GM10248 (cell line): ENCODE measurements around the gene INTS13.

ENCODE experiments used
- CTCF ChIA-PET: fragments of 300-600 bp; sonication (Branson Sonifier 250); formaldehyde crosslinking; extraction: SDS; loops from one replicate; lab custom pipeline; 2021; ENCODE audit warnings: antibody characterized with exemption; lab: Yijun Ruan, JAX
- POLR2A ChIA-PET: fragments of 350-650 bp; sonication (Branson Sonifier 250); formaldehyde crosslinking; extraction: SDS; loops from one replicate; lab custom pipeline; 2020; ENCODE audit warnings: antibody characterized with exemption; lab: Yijun Ruan, JAX
- DNase-seq: peaks from one replicate; pipeline ENCODE4 v3.0.0; 2012; ENCODE audit errors: extremely low spot score
- CTCF ChIP-seq: IDR thresholded peaks from 2 replicates; pipeline ENCODE4 v1.5.1; 2012; ENCODE audit warnings: mild to moderate bottlenecking, low read depth; ENCODE audit errors: extremely low read depth, missing control alignments, control extremely low read depth

INTS13 gene

GRCh38 chr12:26937863-26938700, at the start of gene INTS13, which contains the start of gene FGFR1OP2:
Gene INTS13 (minus strand): TSS chr12:26937981. CDS start chr12:26936803, 1,178 bp downstream.
Gene FGFR1OP2 (plus strand): TSS chr12:26938470. CDS start chr12:26954159, 15,689 bp downstream.
- DNase-seq: peak; percentile 95
- CTCF ChIA-PET: interaction anchor here (1.2 kb wide), 1 partner anchor 34 kb away, joined by 3 read pairs; no protein-coding TSS in a partner anchor
- POLR2A ChIA-PET: no interaction called here
- TF ChIP-seq CTCF: no peak

GRCh38 chr12:26982866-26983265, 45.1 kb upstream of the INTS13 start:
- POLR2A ChIA-PET: no interaction called here
- CTCF ChIA-PET: interaction anchor here (2.5 kb wide), 1 partner anchor 14 kb away, joined by 8 read pairs; no protein-coding TSS in a partner anchor
- no peak for DNase-seq
- TF ChIP-seq CTCF: no peak

GRCh38 chr12:26979733-26980132, 42.0 kb upstream of the INTS13 start:
- POLR2A ChIA-PET: no interaction called here

GRCh38 chr12:26978801-26979200, 41.0 kb upstream of the INTS13 start:
- DNase-seq: no peak
- ChIA-PET POLR2A (no interaction called here), CTCF (interaction anchor here (1.0 to 2.0 kb wide), 3 partner anchors 43 to 406 kb away, joined by 3 to 7 read pairs (median 3); no protein-coding TSS in a partner anchor)
- TF ChIP-seq CTCF: no peak

More at GRCh38 chr12:26979733-26980132, 42.0 kb upstream of the INTS13 start:
- CTCF ChIA-PET: interaction anchor here (2.6 kb wide), 1 partner anchor 94 kb away, joined by 6 read pairs; no protein-coding TSS in a partner anchor
- TF ChIP-seq CTCF: no peak
- DNase-seq: no peak

GRCh38 chr12:26976687-26977086, 38.9 kb upstream of the INTS13 start:
- no peak for TF ChIP-seq CTCF
- ChIA-PET CTCF (interaction anchor here (1.0 to 2.0 kb wide), 4 partner anchors 19 to 92 kb away, joined by 3 to 7 read pairs (median 4); no protein-coding TSS in a partner anchor), POLR2A (no interaction called here)
- no peak for DNase-seq

GRCh38 chr12:26971963-26972362, 34.2 kb upstream of the INTS13 start:
- POLR2A ChIA-PET: interaction anchor here (0.6 kb wide), 1 partner anchor 146 kb away, joined by 4 read pairs; no protein-coding TSS in a partner anchor
- CTCF ChIA-PET: interaction anchor here (0.7 to 1.6 kb wide), 7 partner anchors 14 to 334 kb away, joined by 3 to 5 read pairs (median 3); partner anchors contain the start of gene FGFR1OP2
- DNase-seq: peak; percentile 80
- no peak for TF ChIP-seq CTCF
